DOHH2 (cell line): ENCODE results near the gene PPIB.

ENCODE experiments used
- H3F3A ChIP-seq: fragments of 200-600 bp; sonication (generic), shearing (Covaris generic); 2 replicates; pipeline ENCODE4 v1.6.0; 2016; ENCODE audit warnings: antibody characterized with exemption, mild to moderate bottlenecking; ENCODE audit not compliant: control insufficient read depth, insufficient read depth
- H3K27ac ChIP-seq: fragments of 200-600 bp; sonication (generic); 2 replicates; pipeline ENCODE4 v1.5.1; 2014; ENCODE audit warnings: low read depth, mild to moderate bottlenecking, low read length, moderate library complexity
- H3K27me3 ChIP-seq: fragments of 200-600 bp; sonication (generic); 2 replicates; pipeline ENCODE4 v1.6.1; 2014; ENCODE audit warnings: mild to moderate bottlenecking, low read length, mixed read lengths; ENCODE audit not compliant: control insufficient read depth
- H3K36me3 ChIP-seq: fragments of 200-600 bp; sonication (generic); 2 replicates; pipeline ENCODE4 v1.6.1; 2014; ENCODE audit warnings: mild to moderate bottlenecking, low read length, moderate library complexity, mixed read lengths; ENCODE audit not compliant: control insufficient read depth
- H3K4me1 ChIP-seq: fragments of 200-600 bp; sonication (generic); 2 replicates; pipeline ENCODE4 v1.6.1; 2014; ENCODE audit warnings: mild to moderate bottlenecking, low read length, mixed read lengths; ENCODE audit not compliant: control insufficient read depth
- H3K4me2 ChIP-seq: fragments of 200-600 bp; sonication (generic); 2 replicates; pipeline ENCODE4 v1.6.0; 2014; ENCODE audit warnings: mild to moderate bottlenecking, low read length, moderate library complexity
- H3K4me3 ChIP-seq: fragments of 200-600 bp; sonication (generic); 2 replicates; pipeline ENCODE4 v1.5.1; 2014; ENCODE audit warnings: mild to moderate bottlenecking, low read length, mixed read lengths
- H3K79me2 ChIP-seq: fragments of 200-600 bp; sonication (generic); 2 replicates; pipeline ENCODE4 v1.6.1; 2014; ENCODE audit warnings: mild to moderate bottlenecking, low read length, mixed read lengths; ENCODE audit not compliant: control insufficient read depth
- H3K9me2 ChIP-seq: fragments of 200-600 bp; sonication (generic); replicated peaks from 2 replicates; pipeline ENCODE4 v1.6.1; 2014; ENCODE audit warnings: mild to moderate bottlenecking, low read length, mixed read lengths; ENCODE audit not compliant: control insufficient read depth
- H3K9me3 ChIP-seq: fragments of 200-600 bp; sonication (generic); 2 replicates; pipeline ENCODE4 v1.6.1; 2014; ENCODE audit warnings: antibody characterized with exemption, low read length, mixed read lengths; ENCODE audit not compliant: control insufficient read depth, insufficient read depth
- H4K20me1 ChIP-seq: fragments of 200-600 bp; sonication (generic); 2 replicates; pipeline ENCODE4 v1.6.0; 2014; ENCODE audit warnings: low read depth, mild to moderate bottlenecking, antibody characterized with exemption, low read length, moderate library complexity; ENCODE audit not compliant: control insufficient read depth, insufficient read depth
- EZH2phosphoT487 ChIP-seq: fragments of 200-600 bp; sonication (generic); IDR thresholded peaks from 2 replicates; pipeline ENCODE4 v1.6.1; 2017; ENCODE audit warnings: borderline replicate concordance, mild to moderate bottlenecking, antibody characterized with exemption, low read length, moderate library complexity, mixed read lengths
- TF ChIP-seq, protein P1 (sequence below): fragments of 200-600 bp; sonication (generic); IDR thresholded peaks from one replicate; pipeline ENCODE4 v1.5.1; 2014; ENCODE audit warnings: antibody characterized with exemption, mild to moderate bottlenecking, low read depth, low read length; ENCODE audit not compliant: poor library complexity, severe bottlenecking

PPIB gene

DNA sequence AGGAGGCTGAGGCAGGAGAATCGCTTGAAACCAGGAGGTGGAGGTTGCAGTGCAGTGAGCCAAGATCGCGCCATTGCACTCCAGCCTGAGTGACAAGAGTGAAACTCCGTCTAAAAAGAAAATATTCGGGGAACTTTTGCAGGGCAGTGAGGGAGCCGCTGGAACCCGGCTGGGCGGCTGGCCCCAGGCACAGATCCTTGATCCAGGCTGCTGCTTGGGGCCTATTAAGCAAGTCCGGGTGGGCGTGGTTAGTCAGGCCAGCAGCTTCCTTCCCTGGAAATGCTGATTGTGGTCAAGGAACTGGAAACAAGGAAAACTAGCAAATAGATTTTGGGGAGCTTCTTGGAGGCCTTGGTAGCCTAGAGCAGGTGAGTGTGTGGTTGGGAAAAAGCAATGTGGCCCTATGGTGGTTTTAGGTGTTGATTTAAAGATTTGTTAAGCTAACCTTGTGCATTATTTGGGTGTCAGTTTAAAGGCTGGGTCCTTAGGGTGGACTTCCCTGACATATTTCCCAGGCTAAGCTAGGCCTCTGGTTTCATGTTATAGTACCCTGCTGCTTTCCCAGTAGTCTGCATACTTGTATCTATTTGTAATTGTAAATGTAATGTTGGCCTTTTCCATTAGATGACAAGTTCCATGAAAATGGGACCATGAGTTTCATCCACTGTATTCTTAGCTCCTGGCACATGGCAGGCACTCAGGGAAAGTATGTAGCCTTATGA, 29.0 kb downstream of the PPIB start:
- Histone ChIP-seq H3K4me2 (no peak overlapping the region), H3K9me2 (no peaks in the 10 kb centered on the region), H3K79me2 (no peaks in the 10 kb centered on the region), H3K27me3 (no peaks in the 10 kb centered on the region), H3K36me3 (peaks cover 81% of the 10 kb centered on the region), H4K20me1 (no peaks in the 10 kb centered on the region), H3K4me3 (no peak overlapping the region), H3K4me1 (no peaks in the 10 kb centered on the region), H3F3A (no peaks in the 10 kb centered on the region), H3K9me3 (no peaks in the 10 kb centered on the region), H3K27ac (no peak overlapping the region)
- TF ChIP-seq, protein P1, sequence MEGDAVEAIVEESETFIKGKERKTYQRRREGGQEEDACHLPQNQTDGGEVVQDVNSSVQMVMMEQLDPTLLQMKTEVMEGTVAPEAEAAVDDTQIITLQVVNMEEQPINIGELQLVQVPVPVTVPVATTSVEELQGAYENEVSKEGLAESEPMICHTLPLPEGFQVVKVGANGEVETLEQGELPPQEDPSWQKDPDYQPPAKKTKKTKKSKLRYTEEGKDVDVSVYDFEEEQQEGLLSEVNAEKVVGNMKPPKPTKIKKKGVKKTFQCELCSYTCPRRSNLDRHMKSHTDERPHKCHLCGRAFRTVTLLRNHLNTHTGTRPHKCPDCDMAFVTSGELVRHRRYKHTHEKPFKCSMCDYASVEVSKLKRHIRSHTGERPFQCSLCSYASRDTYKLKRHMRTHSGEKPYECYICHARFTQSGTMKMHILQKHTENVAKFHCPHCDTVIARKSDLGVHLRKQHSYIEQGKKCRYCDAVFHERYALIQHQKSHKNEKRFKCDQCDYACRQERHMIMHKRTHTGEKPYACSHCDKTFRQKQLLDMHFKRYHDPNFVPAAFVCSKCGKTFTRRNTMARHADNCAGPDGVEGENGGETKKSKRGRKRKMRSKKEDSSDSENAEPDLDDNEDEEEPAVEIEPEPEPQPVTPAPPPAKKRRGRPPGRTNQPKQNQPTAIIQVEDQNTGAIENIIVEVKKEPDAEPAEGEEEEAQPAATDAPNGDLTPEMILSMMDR, result no peak
- no peak for TF ChIP-seq EZH2phosphoT487

DNA sequence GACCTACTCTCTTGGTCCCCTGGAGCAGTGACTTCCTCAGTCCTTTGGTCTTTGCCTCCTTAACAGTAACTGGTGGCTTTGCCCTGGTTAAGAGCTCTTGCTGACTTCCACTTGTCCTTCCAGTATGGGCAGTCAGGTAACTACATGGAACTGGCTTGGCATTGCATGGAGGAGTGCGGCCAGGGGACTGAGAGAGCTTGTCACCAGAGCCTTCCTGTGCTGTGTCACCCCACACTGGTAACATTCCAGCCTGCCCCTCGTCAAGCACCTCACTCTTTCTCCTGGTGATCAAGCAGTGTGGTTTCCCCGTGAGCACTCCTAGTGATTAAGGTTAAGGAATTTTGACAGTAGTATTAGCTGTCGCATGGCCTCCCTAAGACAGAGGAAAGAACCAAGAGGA, 30.6 kb downstream of the PPIB start:
- Histone ChIP-seq H3K79me2 (no peaks in the 10 kb centered on the region), H3F3A (no peaks in the 10 kb centered on the region), H3K4me3 (no peak overlapping the region), H3K27ac (no peak overlapping the region), H3K4me1 (no peaks in the 10 kb centered on the region), H3K9me2 (no peaks in the 10 kb centered on the region), H4K20me1 (no peaks in the 10 kb centered on the region), H3K27me3 (no peaks in the 10 kb centered on the region), H3K36me3 (peaks cover 83% of the 10 kb centered on the region), H3K9me3 (no peaks in the 10 kb centered on the region), H3K4me2 (no peak overlapping the region)
- TF ChIP-seq EZH2phosphoT487, result no peak
- TF ChIP-seq, protein P1, result no peak

DNA sequence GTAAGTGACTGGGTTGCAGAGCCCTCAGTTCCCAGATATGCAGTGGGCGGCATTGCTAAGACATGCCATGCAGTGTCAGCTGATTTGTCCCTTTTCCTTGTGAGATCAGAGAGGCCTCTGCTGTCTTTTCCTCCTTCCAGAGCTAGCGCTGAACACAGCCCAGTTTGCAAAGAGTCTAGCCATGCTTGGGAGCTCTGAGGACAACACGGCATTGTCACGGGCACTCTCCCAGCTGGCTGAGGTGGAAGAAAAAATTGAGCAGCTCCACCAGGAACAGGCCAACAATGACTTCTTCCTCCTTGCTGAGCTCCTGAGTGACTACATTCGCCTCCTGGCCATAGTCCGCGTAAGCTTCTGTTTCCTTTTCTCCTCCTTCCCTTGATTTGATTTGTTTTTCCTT, 31.3 kb downstream of the PPIB start:
- H3K4me2 ChIP-seq, result no peak overlapping the region
- no peaks in the 10 kb centered on the region for H3K9me2 ChIP-seq
- TF ChIP-seq, protein P1, result no peak
- no peak for TF ChIP-seq EZH2phosphoT487

More for the DNA sequence above, 31.3 kb downstream of the PPIB start:
- H3K9me3 ChIP-seq, result no peaks in the 10 kb centered on the region
- H3K4me3 ChIP-seq, result no peak overlapping the region
- H4K20me1 ChIP-seq, result no peaks in the 10 kb centered on the region
- H3K79me2 ChIP-seq, result no peaks in the 10 kb centered on the region
- H3F3A ChIP-seq, result no peaks in the 10 kb centered on the region
- no peaks in the 10 kb centered on the region for H3K4me1 ChIP-seq
- H3K27ac ChIP-seq, result no peak overlapping the region
- H3K36me3 ChIP-seq, result peaks cover 82% of the 10 kb centered on the region
- no peaks in the 10 kb centered on the region for H3K27me3 ChIP-seq
